Medulla oblongata (tissue), 1 donor: ENCODE results near the gene RIC3.
A peak's percentile ranks its signal among the peaks of the same experiment; 100 is the strongest.
"Not testable (repeated sequence)": the region's sequence is repeated elsewhere in the genome, so short reads cannot be mapped to it uniquely, and the experiment has no call there.

Source experiments
- DNase-seq: peaks from one replicate; pipeline ENCODE4 v3.0.0-alpha.2; 2015; ENCODE audit errors: extremely low spot score

RIC3 gene

DNA sequence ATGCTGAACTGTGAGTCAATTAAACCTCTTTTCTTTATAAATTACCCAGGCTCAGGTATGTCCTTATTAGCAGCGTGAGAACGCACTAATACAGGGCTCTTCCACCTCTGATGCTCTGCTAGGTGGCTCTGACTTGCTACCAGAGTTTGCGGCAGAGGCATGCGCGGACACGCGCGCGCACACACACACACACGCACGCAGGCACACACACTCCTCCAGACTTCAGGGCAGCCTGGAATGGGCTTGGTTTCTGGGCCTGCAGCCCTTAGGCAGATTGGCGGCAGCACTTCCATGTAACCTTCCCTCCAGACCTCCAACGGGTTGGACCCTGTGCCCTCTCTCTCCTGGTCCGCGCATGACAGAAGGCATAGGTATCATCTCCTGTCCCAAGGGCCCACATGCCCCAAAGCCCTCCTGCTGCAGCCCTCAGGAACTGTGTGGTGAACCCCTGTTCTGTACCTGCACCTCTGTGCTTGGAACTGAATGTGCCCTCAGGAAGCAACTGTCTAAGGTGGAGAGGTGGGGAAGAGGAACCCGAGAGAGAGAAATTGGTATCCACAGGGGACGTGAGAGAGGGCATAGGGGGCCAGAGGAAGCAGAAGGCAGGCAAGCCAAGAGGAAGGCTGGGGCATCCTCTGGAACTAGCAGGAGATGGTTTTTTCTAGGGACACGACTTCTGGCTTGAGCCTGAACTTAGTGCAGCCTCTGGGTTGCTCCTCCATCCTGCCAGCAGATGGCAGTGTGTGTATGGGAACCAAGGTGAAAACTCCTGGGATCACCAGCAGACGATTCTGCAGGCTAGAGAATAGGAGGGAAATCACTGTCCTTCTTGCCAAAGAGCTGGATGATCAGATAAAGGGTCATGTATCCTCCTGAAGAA is 23.4 kb upstream of the RIC3 start:
- DNase-seq = peak; percentile 91

GRCh38 chr11:8190431-8190830 is 21.6 kb upstream of the RIC3 start:
- DNase-seq = no peak

GRCh38 chr11:8186429-8186828 is 17.6 kb upstream of the RIC3 start:
- DNase-seq = no peak

GRCh38 chr11:8183111-8183510 is 14.3 kb upstream of the RIC3 start:
- no peak for DNase-seq

GRCh38 chr11:8180469-8180868 is 11.6 kb upstream of the RIC3 start:
- no peak for DNase-seq

GRCh38 chr11:8178297-8178696 is 9.5 kb upstream of the RIC3 start:
- DNase-seq = no peak

DNA sequence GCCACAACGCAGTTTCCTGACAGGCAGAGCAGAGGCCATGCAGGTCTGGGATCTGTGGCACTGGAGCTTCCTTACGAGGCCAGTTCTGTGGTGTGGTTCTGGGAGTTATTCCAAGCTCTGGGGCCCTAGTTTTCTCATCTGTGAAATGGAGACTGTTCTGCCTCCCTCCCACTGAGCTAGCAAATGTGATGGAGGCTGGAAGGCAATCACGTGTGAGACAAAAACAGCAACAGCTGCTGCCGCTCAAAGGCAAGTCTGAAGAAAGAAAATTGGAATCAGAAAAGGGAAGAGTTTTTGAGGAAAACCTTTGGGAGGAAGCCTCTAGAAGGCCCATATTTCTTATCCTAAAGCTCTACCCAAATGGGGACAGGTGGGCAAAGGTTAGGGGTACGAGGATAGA is 8.3 kb upstream of the RIC3 start:
- no peak for DNase-seq

GRCh38 chr11:8167796-8168195 is 1.0 kb downstream of the RIC3 start:
- peak; percentile 6 for DNase-seq

DNA sequence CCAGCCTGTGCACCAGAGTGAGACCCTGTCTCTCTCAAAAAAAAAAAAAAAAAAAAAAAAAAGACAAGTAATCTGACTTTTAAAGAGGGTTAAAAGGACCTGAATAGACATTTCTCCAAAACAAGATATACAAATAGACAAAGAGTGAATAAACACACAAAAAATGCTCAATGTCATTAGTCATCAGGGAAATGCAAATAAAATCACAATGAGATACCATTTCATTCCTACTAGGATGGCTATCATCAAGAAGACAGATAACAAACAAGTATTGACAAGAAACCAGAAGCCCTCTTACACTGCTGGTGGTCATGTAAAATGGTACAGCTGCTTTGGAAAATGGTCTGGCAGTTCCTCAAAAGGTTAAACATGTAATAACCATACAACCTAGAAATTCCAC is 4.1 kb downstream of the RIC3 start:
- DNase-seq = no peak

DNA sequence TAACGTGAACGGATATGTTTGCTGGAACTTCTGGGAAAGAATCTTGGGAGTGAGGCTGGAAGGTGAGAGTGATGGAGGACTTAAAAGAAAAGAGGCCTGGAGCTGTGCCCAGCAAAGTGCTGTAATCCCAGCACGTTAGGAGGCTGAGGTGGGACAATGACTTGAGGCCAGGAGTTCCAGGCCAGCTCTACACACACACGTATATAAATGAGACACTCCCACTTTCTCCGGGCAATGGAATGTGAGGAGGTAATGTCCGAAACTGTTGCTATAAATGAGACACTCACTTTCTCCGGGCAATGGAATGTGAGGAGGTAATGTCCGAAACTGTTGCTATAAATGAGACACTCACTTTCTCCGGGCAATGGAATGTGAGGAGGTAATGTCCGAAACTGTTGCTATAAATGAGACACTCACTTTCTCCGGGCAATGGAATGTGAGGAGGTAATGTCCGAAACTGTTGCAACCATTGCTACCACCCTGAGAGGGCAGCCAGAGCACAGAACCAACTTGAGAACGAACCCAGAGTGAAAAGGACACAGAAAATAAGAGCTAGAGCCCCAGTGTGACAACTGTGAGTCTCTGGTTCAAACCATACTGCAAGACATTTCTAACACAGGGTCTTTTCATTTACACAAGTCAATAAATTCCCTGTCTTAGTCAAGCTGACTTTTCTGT is 7.1 kb downstream of the RIC3 start:
- not testable (repeated sequence) for DNase-seq

GRCh38 chr11:8156877-8157276 is 11.9 kb downstream of the RIC3 start:
- no peak for DNase-seq

- DNase-seq = no peak
Measured at GRCh38 chr11:8149726-8150125, 19.1 kb downstream of the RIC3 start.

GRCh38 chr11:8138526-8138925 is 30.3 kb downstream of the RIC3 start:
- no peak for DNase-seq

- DNase-seq = peak; percentile 30
Measured at GRCh38 chr11:8127447-8127846, 41.4 kb downstream of the RIC3 start.

DNA sequence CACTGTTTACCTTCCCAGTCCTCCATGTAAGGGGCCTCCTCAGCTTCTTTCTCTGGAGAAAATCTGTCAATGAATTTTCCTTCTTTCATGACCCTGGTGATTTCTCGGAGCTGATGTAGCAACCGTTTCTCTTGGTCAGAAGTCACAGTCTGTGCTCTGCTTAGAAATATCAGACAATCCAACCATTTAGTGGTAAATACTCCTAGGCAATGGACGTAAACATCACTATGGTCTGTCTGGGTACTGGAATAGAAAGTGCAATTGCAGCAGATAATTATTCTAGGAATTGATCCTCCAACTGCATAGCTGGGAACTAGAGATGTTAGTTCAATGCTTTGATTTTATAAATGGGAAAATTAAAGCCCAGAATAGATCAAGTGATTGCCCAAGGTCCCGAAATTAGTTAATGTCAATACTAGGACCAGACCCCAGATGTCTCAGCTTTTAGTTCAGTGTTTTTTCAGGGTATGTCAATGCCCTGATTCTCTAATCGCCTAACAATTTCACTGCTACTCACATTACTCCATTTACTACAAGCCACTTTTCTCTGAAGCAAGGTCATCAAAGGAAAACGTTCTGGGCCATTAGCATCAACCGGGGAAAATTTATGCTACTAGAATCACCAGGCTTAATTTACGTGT is 42.1 kb downstream of the RIC3 start:
- no peak for DNase-seq

DNA sequence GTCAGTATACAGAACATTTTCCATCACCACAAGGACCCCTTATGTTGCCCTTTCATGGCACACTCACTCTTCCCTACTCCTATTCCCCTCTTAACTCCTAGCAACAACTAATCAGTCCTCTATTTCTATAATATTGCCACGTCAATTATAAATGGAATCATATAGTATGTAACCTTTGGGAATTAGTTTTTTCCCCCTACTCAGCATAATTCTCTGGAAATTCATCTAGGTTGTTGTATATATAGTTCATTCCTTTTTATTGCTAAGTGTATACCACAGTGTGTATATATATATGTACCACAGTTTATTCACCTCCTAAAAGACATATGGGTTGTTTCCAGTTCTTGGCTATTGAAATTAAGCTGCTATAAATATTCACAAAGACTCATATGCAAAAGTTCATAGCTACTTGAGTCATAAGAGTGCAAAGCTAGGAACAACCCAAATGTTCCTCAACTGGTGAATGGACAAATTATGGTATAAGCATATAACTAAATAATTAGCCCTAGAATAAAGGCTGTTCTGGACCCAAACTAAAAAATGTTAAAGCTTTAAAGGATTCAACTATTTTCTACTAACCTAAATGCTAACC is 46.6 kb downstream of the RIC3 start:
- no peak for DNase-seq

- peak; percentile 35 for DNase-seq
Measured at GRCh38 chr11:8111636-8112035, 57.2 kb downstream of the RIC3 start.

GRCh38 chr11:8110396-8110795 is 58.4 kb downstream of the RIC3 start:
- no peak for DNase-seq

GRCh38 chr11:8109675-8110074 is 59.1 kb downstream of the RIC3 start:
- DNase-seq = no peak

- no peak for DNase-seq
Measured at GRCh38 chr11:8108421-8108820, 60.4 kb downstream of the RIC3 start.

DNA sequence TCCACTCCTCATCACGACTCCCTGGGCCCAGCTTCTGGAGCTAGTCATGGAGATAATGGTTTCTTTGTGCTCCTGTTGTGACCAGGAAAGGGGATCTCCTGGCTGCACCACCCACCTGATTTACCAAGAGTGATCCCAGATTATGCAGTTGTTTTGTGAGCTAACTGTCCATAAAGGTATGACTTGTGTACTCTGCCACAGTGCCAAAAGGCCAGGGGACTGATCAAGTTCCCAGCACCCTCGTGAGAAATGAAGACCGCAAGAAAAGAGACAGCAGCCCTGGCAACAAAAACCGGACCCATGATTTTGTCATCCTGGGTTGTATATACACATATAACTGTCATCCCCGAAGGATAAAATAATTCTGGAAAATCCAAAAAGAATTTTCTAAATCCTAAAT is 61.2 kb downstream of the RIC3 start:
- no peak for DNase-seq

DNA sequence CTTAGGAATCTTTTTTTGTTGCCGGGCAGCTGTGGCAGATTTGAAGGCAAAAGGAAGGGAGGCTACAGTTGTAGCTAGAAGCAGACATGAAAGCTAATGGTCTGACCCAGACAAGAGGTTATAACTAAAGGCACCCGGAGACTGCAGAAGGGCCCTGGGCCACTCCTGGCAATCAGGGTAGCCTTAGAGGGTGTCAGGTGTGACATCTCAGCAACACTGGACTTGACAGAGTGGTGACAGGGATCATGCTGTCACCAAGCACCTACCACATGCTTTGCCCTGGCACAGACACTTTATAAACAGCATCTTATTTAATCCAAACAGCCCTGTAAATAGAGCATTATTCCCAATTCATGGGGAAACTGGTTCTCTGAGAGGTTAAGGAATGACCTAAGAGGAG is 62.1 kb downstream of the RIC3 start:
- DNase-seq = no peak
